DND-41 (cell line): ENCODE measurements around the gene CAMLG.

Experiments
- CTCF ChIP-seq: IDR thresholded peaks from 2 replicates; pipeline ENCODE4 v1.5.1; 2012; ENCODE audit warnings: borderline replicate concordance, low read length, moderate library complexity, mild to moderate bottlenecking; ENCODE audit not compliant: poor library complexity, severe bottlenecking; ENCODE audit errors: extremely low read depth
- EZH2 ChIP-seq: IDR thresholded peaks from 3 replicates; pipeline ENCODE4 v1.6.1; 2012; ENCODE audit warnings: borderline replicate concordance, low read depth, mild to moderate bottlenecking, moderate library complexity, low read length, inconsistent platforms; ENCODE audit not compliant: severe bottlenecking

GRCh38 chr5:134724872-134725271 lies 13.5 kb upstream of the CAMLG start:
- TF ChIP-seq EZH2: no peak
- no peak for TF ChIP-seq CTCF
